ENCODE results near the gene NEURL1. TPM values are rescaled to one million over a fixed set of nuclear protein-coding genes. Genes with fewer than 3 reads are reported as not detected.
A peak's percentile ranks its signal among the peaks of the same experiment; 100 is the strongest.

The NEURL1 gene
- total RNA-seq, 4 donors from 2014 or later, result 40.4 to 51.8 (median 45.8) TPM

GRCh38 chr10:103563231-103564115, 70.0 kb downstream of the NEURL1 start:
- TF ChIP-seq POLR2A (IDR thresholded peaks at IDR 0.05) (no peak), CTCF (IDR thresholded peaks at IDR 0.05) (no peak)
- H3K4me3 ChIP-seq, result no peak overlapping the region
- DNase-seq, result no peak
- H3K4me1 ChIP-seq, result no peaks in the 10 kb centered on the region
- no peaks in the 10 kb centered on the region for H3K27me3 ChIP-seq
- H3K9me3 ChIP-seq, result peaks cover 0 to 6% (median 0%) of the 10 kb centered on the region in 4 donors
- no peak overlapping the region for H3K27ac ChIP-seq
- H3K36me3 ChIP-seq, result no peaks in the 10 kb centered on the region

- peaks cover 0 to 6% (median 0%) of the 10 kb centered on the region in 4 donors for H3K9me3 ChIP-seq
- no peak overlapping the region for H3K27ac ChIP-seq
- H3K36me3 ChIP-seq, result no peaks in the 10 kb centered on the region
- H3K4me1 ChIP-seq, result no peaks in the 10 kb centered on the region
- TF ChIP-seq POLR2A (IDR thresholded peaks at IDR 0.05) (no peak), CTCF (IDR thresholded peaks at IDR 0.05) (no peak)
- no peak overlapping the region for H3K4me3 ChIP-seq
- DNase-seq, result no peak
- no peaks in the 10 kb centered on the region for H3K27me3 ChIP-seq
Measured at GRCh38 chr10:103564116-103564501, 70.6 kb downstream of the NEURL1 start.

GRCh38 chr10:103564776-103565520, 71.4 kb downstream of the NEURL1 start:
- Histone ChIP-seq H3K4me1 (no peaks in the 10 kb centered on the region), H3K9me3 (peaks cover 0 to 6% (median 0%) of the 10 kb centered on the region in 4 donors), H3K4me3 (no peak overlapping the region), H3K27me3 (no peaks in the 10 kb centered on the region), H3K36me3 (no peaks in the 10 kb centered on the region), H3K27ac (no peak overlapping the region)
- TF ChIP-seq CTCF (IDR thresholded peaks at IDR 0.05) (peak in 4 of 6 experiments; percentile 40 to 52 (median 48)), POLR2A (IDR thresholded peaks at IDR 0.05) (no peak)
- DNase-seq, result no peak

- H3K9me3 ChIP-seq, result peaks cover 0 to 2% (median 0%) of the 10 kb centered on the region in 4 donors
- no peak overlapping the region for H3K4me3 ChIP-seq
- no peaks in the 10 kb centered on the region for H3K27me3 ChIP-seq
- no peaks in the 10 kb centered on the region for H3K36me3 ChIP-seq
- DNase-seq, result no peak
- peaks cover 0 to 10% (median 0%) of the 10 kb centered on the region in 4 donors for H3K4me1 ChIP-seq
- no peak for TF ChIP-seq POLR2A (IDR thresholded peaks at IDR 0.05)
- TF ChIP-seq CTCF (IDR thresholded peaks at IDR 0.05), result no peak
- H3K27ac ChIP-seq, result no peak overlapping the region
Measured at GRCh38 chr10:103566536-103566935, 73.0 kb downstream of the NEURL1 start.

- H3K36me3 ChIP-seq, result no peaks in the 10 kb centered on the region
- H3K9me3 ChIP-seq, result no peaks in the 10 kb centered on the region
- no peak overlapping the region for H3K4me3 ChIP-seq
- H3K27me3 ChIP-seq, result no peaks in the 10 kb centered on the region
- peaks cover 0 to 10% (median 0%) of the 10 kb centered on the region in 4 donors for H3K4me1 ChIP-seq
- DNase-seq, result no peak
- no peak overlapping the region for H3K27ac ChIP-seq
- TF ChIP-seq POLR2A (IDR thresholded peaks at IDR 0.05), result no peak
- no peak for TF ChIP-seq CTCF (IDR thresholded peaks at IDR 0.05)
Measured at GRCh38 chr10:103568505-103568904, 75.0 kb downstream of the NEURL1 start.

Measured in Peyer's patch (tissue), 4 donors.